Liver (tissue), 3 donors: Measurements from ENCODE around the gene ROM1.
"Not testable (repeated sequence)": the region's sequence is repeated elsewhere in the genome, so short reads cannot be mapped to it uniquely, and the experiment has no call there.

Experiments
- EGR1 ChIP-seq, 2 donors: IDR thresholded peaks; 2 replicates each; pipeline ENCODE4 v1.6.1; 2016 to 2018; ENCODE audit warnings: antibody characterized with exemption in 2 of 2, low read depth in 2 of 2
- FOXA2 ChIP-seq: IDR thresholded peaks from 2 replicates; pipeline ENCODE4 v1.6.1; 2016; ENCODE audit warnings: antibody characterized with exemption
- HNF4G ChIP-seq: IDR thresholded peaks from 2 replicates; pipeline ENCODE4 v1.6.1; 2016; ENCODE audit warnings: antibody characterized with exemption
- JUND ChIP-seq, 2 donors: IDR thresholded peaks; 2 replicates each; pipeline ENCODE4 v1.6.1; 2016; ENCODE audit warnings: antibody characterized with exemption in 2 of 2
- RAD21 ChIP-seq, 2 donors: IDR thresholded peaks; 2 replicates each; pipeline ENCODE4 v1.6.1; 2016; ENCODE audit warnings: antibody characterized with exemption in 2 of 2, mild to moderate bottlenecking in 2 of 2
- RXRA ChIP-seq, 2 donors: IDR thresholded peaks; 2 replicates each; pipeline ENCODE4 v1.6.1; 2017 to 2018; ENCODE audit warnings: antibody characterized with exemption in 2 of 2, mild to moderate bottlenecking in 1 of 2
- SP1 ChIP-seq: IDR thresholded peaks from 2 replicates; pipeline ENCODE4 v1.6.1; 2018; ENCODE audit warnings: antibody characterized with exemption, mild to moderate bottlenecking
- TAF1 ChIP-seq: conservative IDR thresholded peaks from 2 replicates; pipeline ENCODE4 v1.6.1; 2016; ENCODE audit warnings: antibody characterized with exemption, mild to moderate bottlenecking
- YY1 ChIP-seq: IDR thresholded peaks from 2 replicates; pipeline ENCODE4 v1.6.1; 2016; ENCODE audit warnings: antibody characterized with exemption, mild to moderate bottlenecking
- TF ChIP-seq, protein P1 (sequence below): fragments of 150-350 bp; IDR thresholded peaks from 2 replicates; pipeline ENCODE4 v1.5.1; 2017; ENCODE audit warnings: improper control_type of control experiment, low read depth, low read length; ENCODE audit not compliant: missing input control
- TF ChIP-seq, protein P2 (sequence below): IDR thresholded peaks from 2 replicates; pipeline ENCODE4 v1.6.1; 2016; ENCODE audit warnings: antibody characterized with exemption, mild to moderate bottlenecking
- TF ChIP-seq, protein P3 (sequence below): IDR thresholded peaks from 2 replicates; pipeline ENCODE4 v1.6.1; 2016; ENCODE audit warnings: antibody characterized with exemption
- donor health status: healthy.
- donor health status: healthy.

DNA sequence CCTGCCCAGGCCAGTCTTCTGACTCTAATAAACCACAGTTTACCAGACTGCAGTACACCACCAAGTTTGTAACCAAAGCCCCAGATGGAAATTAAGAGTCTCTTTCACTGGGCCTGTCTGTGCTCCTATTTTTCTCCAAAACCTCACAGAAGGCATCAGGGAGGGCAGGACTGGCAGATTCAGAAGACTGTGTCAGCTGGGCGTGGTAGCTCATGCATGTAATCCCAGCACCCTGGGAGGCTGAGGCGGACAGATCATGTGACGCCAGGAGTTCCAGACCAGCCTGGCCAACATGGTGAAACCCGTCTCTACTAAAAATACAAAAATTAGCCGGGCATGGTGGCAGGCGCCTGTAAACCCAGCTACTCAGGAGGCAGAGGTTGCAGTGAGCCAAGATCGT lies 27.7 kb upstream of the ROM1 start:
- TF ChIP-seq, protein P1, sequence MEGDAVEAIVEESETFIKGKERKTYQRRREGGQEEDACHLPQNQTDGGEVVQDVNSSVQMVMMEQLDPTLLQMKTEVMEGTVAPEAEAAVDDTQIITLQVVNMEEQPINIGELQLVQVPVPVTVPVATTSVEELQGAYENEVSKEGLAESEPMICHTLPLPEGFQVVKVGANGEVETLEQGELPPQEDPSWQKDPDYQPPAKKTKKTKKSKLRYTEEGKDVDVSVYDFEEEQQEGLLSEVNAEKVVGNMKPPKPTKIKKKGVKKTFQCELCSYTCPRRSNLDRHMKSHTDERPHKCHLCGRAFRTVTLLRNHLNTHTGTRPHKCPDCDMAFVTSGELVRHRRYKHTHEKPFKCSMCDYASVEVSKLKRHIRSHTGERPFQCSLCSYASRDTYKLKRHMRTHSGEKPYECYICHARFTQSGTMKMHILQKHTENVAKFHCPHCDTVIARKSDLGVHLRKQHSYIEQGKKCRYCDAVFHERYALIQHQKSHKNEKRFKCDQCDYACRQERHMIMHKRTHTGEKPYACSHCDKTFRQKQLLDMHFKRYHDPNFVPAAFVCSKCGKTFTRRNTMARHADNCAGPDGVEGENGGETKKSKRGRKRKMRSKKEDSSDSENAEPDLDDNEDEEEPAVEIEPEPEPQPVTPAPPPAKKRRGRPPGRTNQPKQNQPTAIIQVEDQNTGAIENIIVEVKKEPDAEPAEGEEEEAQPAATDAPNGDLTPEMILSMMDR = not testable (repeated sequence)
- not testable (repeated sequence) for TF ChIP-seq EGR1 (IDR thresholded peaks at IDR 0.05; ENCODE audit: low read depth in 2 of 2); YY1; RXRA (IDR thresholded peaks at IDR 0.05); TAF1; JUND (IDR thresholded peaks at IDR 0.05); HNF4G; RAD21 (IDR thresholded peaks at IDR 0.05); SP1; FOXA2
- TF ChIP-seq, protein P2, sequence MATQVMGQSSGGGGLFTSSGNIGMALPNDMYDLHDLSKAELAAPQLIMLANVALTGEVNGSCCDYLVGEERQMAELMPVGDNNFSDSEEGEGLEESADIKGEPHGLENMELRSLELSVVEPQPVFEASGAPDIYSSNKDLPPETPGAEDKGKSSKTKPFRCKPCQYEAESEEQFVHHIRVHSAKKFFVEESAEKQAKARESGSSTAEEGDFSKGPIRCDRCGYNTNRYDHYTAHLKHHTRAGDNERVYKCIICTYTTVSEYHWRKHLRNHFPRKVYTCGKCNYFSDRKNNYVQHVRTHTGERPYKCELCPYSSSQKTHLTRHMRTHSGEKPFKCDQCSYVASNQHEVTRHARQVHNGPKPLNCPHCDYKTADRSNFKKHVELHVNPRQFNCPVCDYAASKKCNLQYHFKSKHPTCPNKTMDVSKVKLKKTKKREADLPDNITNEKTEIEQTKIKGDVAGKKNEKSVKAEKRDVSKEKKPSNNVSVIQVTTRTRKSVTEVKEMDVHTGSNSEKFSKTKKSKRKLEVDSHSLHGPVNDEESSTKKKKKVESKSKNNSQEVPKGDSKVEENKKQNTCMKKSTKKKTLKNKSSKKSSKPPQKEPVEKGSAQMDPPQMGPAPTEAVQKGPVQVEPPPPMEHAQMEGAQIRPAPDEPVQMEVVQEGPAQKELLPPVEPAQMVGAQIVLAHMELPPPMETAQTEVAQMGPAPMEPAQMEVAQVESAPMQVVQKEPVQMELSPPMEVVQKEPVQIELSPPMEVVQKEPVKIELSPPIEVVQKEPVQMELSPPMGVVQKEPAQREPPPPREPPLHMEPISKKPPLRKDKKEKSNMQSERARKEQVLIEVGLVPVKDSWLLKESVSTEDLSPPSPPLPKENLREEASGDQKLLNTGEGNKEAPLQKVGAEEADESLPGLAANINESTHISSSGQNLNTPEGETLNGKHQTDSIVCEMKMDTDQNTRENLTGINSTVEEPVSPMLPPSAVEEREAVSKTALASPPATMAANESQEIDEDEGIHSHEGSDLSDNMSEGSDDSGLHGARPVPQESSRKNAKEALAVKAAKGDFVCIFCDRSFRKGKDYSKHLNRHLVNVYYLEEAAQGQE = not testable (repeated sequence)
- TF ChIP-seq, protein P3, sequence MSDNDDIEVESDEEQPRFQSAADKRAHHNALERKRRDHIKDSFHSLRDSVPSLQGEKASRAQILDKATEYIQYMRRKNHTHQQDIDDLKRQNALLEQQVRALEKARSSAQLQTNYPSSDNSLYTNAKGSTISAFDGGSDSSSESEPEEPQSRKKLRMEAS = not testable (repeated sequence)
